Stimulated activated CD4-positive, alpha-beta T cell treated with anti-CD3 and anti-CD28 coated beads, Interleukin-15, amount 100 ng/mL, for 24 hours (primary cell): ENCODE results near the gene MROH2A.

Experiments
- DNase-seq: peaks from one replicate; pipeline ENCODE4 v3.0.0-alpha.2; 2020

The MROH2A gene

GRCh38 chr2:233800208-233800607, 22.1 kb downstream of the MROH2A start:
- no peak for DNase-seq

DNA sequence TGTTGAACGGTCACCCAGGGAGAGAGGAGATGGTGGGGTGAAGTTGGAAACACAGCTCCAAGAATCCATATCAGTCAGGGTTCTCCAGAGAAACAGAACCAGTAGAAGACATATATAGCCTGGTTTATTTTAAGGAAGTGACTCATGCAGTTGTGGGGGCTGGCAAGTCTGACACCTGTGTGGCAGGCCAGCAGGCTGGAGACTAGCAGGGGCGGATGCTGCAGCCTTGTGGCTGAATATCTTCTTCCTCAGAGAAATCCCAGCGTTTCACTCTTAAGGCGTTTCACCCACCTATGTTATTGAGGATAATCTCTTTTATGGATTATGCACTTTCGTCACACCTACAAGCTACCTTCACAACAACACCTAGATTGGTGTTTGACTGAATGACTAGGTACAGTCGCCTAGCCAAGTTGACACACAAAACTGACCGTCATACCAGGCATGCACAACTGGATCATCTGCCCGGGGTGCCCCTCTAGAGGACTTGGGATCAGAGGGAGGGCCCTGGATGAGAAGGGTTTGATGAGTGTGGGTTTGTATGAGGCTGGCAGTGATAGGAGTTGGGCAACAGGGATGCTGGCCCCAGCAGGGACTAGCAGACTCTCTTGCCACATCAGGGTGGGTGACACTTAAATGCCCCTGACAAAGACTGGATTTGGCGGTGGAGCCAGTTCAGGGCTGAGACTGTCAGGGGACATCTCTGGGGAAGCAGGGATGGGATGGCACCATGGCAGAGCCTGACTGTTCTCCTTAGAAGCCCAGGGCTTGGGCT, 23.4 kb downstream of the MROH2A start:
- peak; percentile 22 for DNase-seq

GRCh38 chr2:233802132-233802815, 24.1 kb downstream of the MROH2A start:
- no peak for DNase-seq

DNA sequence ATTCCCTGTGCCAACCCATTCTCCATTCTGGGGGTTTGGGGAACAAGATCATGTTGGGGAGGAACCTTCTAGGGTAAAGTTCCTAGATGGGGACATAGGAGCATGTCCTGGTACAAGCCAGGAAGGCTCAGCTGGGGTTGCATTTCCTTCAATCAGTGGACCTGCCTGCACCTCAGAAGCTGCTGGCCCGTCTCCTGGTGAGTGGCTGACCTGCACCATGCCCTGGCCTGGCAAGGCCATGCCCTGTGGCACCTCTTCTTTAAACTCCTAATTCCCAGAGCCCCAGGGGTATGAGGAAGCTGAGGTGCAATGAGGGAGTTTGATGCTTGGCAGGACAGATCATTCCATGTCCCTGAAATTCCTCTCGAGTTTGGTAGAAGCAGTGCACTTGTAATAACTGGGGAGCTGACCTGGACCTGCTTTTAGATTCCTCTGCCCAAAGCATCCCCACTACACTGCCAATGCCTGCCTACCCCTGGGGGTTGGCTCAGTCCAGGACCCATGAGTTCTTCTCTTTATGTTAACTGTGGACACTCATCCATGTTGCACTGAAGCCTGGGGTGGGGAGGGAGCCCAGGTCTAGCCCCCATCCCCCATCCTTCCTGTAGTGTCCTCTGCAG, 25.3 kb downstream of the MROH2A start:
- no peak for DNase-seq

- no peak for DNase-seq
Measured at GRCh38 chr2:233803994-233804393, 25.9 kb downstream of the MROH2A start.

DNA sequence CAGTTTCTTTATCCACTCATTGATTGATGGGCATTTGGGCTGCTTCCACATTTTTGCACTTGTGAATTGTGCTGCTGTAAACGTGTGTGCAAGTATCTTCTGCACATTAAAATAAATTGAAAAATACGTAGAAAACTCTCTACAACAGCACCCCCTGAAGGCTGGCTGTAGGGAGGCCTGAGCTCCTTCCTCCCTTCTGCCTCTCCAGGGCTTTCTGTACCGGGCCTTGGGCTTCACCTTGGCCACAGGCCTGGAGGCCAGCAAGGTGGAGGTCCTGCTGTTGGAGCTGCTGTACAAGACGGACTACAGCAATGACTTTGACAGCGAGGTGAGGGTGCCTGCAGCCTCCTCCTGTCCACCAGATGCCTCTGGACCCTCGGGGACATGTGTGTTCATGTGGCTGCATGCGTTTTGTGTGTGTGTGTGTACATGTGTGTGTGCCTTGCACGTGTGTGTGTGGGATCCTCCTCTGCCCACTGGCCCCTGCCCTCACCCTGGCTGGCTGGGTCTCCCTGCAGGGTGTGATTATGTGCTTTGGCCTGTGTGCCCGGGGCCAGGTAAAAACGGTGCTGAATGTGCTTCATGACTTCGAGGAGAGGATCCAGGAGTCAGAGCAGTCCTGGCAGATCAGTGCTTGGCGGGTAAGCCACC, 29.2 kb downstream of the MROH2A start:
- DNase-seq = no peak

DNA sequence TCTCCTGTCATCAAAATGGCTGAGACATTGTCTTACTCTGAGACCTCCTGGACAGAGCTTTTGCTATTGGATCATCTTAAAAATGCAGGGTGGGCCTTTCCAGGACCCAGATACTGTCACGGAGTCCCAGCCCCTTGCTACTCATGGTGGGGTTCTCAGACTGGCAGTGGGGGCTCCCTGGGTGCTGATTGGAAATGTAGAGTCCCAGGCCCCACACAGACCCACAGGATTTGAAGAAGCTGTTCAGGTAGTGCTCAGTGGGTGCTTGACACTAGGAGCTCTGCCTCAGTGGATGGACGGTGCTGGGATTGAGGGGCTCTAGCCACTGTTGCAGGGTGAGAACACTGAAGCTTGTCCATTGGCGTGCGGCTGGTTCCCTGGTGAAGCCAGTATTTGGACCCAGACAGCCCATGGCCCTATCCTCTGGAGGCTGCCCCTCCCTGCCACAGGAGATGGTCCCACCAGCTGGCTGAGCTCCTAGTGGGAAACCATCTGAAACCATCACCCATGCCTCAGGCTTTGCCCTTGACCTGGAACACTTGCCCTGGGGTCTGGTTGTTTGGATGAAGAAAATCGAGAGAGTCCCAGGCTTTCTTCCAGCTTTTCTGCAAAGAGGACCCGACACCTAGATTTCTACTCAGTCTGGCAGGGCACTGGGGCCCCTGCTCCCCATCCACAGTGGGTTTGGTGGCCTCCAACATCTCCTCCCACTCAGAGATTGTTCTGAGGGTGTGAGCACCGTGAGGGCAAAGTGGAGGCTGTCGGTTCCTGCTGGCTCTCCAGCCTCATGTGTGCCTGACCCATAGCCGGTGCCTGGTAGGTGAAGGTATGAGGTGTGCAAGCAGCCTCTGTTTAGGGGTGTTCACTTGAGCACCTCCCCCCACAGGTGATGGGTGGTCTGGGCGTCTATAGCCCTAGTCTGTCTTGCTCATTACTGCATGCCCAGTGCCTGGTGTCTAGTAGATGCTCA, 30.1 kb downstream of the MROH2A start:
- DNase-seq = no peak

- DNase-seq = no peak
Measured at GRCh38 chr2:233810385-233810784, 32.3 kb downstream of the MROH2A start.

GRCh38 chr2:233811087-233811486, 33.0 kb downstream of the MROH2A start:
- no peak for DNase-seq

- DNase-seq = no peak
Measured at GRCh38 chr2:233811732-233812131, 33.6 kb downstream of the MROH2A start.

- DNase-seq = no peak
Measured at GRCh38 chr2:233813236-233814055, 35.3 kb downstream of the MROH2A start.

DNA sequence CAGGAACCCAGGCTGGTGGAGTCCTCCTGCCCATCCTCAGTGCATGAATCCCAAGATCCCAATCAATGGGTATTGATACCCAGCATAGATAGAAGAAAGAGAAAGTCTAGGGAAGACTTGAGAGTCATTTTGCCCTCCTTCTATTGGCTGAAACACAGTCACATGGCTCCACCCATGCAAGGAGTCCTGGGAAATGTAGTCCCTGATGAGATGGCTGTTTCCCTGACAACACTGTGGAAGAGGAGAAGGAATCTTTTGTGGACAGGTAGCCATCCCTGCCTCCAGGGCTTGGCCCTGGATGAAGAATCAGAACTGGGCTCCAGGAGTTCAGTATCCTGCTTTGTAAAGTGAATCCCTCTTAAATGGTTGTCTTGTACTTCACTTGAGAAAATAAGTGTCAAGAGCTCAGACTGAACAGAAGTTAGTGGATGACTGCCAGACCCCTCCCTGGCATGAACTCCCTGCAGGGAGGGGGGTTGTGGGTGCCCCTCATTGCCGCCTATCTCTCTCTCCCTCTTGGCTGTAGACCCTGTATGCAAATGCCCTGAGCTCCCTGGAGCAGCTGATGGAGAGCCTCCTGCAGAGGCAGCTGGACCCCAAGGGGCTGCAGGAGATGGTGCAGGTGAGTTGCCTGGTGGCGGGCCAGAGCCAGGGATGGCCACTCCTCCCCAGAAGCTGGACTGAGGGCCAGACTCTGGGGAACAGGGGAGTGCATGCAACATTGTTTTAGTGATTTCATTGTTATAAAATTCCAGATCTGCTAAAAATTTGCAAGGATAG, 36.1 kb downstream of the MROH2A start:
- no peak for DNase-seq

- no peak for DNase-seq
Measured at GRCh38 chr2:233815861-233816260, 37.7 kb downstream of the MROH2A start.

- no peak for DNase-seq
Measured at GRCh38 chr2:233816334-233816733, 38.2 kb downstream of the MROH2A start.

DNA sequence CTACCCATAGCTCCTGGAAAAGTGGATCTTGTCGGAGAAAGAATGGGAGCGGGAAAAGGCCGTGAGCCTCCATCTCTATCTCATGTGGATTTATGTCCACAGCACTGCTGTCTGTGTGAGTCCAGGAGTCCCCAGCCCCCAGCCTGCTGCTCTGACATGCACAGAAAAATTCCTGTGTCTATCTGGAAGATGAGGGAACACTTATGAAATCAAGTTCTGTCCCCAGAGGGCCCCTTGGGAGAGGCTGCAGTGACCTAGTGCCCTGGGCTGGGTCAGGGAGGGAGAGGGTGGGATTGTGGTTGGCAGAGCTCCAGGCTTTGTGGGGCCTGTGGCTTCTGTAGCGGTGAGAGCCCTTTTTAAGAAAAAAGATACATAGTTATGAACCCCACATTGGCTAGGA, 38.6 kb downstream of the MROH2A start:
- no peak for DNase-seq

DNA sequence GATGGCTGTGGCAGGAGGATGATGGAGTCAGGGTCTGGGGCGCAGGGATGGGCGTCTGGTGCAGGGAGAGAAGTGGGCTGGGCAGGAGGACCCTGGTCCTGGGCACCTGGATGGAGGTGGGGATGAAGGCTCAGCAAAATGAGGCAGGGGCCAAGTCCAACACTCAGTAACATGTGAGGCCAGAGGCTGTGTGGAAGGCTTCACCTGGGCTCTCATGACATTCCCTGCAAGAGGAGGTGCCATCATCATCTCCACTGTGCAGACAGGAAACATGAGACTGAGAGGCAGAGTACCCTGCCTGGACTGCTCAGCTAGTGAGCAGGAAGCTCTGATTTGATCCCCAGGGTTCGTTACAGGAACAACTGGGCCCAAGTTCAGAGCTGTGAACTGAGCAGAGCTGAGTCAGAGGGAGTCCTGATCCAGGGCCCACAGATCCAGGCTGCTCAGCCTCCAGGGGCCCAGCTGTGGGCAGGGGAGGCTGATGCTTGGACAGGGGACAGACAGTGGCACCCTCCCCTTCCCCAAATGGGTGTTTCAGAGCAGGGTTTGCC, 39.3 kb downstream of the MROH2A start:
- no peak for DNase-seq

- no peak for DNase-seq
Measured at GRCh38 chr2:233817995-233818638, 40.0 kb downstream of the MROH2A start.

DNA sequence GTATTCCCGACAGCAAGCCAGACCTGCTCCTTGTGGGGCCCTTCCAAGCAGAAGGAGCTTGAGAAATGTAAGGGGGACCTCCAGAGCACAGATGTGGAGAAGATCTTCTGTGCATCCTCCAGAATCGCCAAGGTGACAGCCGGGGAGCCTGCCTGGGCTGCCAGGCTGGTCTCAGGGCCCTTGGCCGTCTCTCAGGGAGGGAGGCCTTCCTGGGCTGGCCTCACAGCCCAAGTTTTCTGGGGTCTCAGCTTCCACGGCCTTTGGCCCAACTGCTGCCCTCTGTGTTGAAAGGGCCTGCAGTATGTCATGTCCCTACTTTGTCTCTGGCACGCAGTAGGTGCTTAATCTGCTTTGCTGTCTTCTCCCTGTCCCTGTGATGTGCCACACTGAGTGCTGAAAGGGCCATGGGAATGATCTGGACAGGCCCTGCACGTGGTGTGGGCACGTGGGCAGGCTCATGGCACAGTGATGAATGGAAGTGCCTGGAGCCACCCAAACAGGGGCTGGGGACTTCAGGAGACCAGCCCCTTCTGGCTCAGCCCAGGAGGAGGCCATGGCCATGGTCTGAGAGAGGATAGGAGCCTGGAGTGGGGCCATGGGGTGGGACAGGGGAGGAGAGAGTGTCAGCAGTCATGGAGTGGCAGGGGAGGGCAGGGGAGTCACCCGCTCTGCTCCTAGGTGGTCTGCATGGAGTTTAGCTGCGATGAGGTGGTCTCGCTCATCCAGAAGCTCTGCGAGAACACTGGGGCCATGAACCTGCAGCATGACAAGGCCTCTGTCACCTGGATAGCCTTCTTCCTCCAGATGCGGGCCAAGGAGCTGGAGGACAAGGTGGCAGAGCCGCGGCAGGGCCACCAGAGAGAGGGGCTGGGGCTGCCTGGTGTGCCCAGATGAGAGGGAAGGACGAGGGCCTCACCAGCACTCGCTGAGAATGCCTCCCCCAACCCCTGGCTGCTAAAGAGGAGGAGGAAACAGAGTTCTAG, 40.8 kb downstream of the MROH2A start:
- no peak for DNase-seq
